Measurements from ENCODE around the gene BCAT1. TPM values are rescaled to one million over a fixed set of nuclear protein-coding genes. Genes with fewer than 3 reads are reported as not detected.

The BCAT1 gene
- total RNA-seq, 2 donors from 2014 or later: 4.2 to 7.4 TPM

DNA sequence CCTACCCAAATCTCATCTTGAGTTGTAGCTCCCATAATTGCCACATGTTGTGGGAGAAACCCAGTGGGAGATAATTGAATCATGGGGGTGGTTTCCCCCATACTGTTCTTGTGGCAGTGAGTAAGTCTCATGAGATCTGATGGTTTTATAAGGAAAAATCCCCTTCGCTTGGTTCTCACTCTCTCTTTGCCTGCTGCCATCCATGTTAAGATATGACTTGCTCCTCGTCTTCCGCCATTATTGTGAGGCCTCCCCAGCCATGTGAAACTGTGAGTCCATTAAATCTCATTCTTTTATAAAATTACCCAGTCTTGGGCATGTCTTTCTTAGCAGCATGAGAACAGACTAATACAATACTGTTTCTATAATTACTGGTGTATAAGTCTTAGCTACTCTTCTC is 6.5 kb upstream of the BCAT1 start:
- no peaks in the 10 kb centered on the region for H3K36me3 ChIP-seq
- H3K9me3 ChIP-seq: no peaks in the 10 kb centered on the region
- no peak overlapping the region for H3K9ac ChIP-seq (ENCODE audit: low read depth in 2 of 2, low read length in 2 of 2)
- H3K4me3 ChIP-seq: no peak overlapping the region
- no peaks in the 10 kb centered on the region for H3K4me1 ChIP-seq
- H3K27me3 ChIP-seq: no peaks in the 10 kb centered on the region
- no peak for DNase-seq
- TF ChIP-seq, protein P1, sequence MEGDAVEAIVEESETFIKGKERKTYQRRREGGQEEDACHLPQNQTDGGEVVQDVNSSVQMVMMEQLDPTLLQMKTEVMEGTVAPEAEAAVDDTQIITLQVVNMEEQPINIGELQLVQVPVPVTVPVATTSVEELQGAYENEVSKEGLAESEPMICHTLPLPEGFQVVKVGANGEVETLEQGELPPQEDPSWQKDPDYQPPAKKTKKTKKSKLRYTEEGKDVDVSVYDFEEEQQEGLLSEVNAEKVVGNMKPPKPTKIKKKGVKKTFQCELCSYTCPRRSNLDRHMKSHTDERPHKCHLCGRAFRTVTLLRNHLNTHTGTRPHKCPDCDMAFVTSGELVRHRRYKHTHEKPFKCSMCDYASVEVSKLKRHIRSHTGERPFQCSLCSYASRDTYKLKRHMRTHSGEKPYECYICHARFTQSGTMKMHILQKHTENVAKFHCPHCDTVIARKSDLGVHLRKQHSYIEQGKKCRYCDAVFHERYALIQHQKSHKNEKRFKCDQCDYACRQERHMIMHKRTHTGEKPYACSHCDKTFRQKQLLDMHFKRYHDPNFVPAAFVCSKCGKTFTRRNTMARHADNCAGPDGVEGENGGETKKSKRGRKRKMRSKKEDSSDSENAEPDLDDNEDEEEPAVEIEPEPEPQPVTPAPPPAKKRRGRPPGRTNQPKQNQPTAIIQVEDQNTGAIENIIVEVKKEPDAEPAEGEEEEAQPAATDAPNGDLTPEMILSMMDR (IDR thresholded peaks at IDR 0.05): no peak
- intact Hi-C loops (cut with DNase I): no loop called here
- no peak overlapping the region for H3K27ac ChIP-seq

DNA sequence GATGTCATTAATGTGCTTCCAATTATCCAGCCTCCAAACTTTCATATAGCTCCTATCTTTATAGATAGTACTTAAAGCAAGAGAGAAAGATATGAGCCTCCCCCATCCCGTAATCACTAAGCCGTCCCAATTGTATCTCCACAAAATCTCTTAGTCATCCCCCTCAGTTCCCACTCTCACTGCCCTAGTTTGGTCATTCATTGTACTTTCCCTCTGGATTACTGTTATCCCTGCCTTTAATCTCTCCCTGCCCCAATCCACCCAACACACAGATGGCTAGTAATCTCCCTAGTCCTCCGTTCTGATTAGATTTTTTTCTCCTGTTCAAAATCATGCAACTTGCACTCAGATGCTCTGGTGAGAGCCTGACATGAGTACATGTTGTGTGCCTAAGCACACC is 5.4 kb upstream of the BCAT1 start:
- H3K27ac ChIP-seq: no peak overlapping the region
- TF ChIP-seq, protein P1 (IDR thresholded peaks at IDR 0.05): no peak
- DNase-seq: no peak
- no peaks in the 10 kb centered on the region for H3K9me3 ChIP-seq
- intact Hi-C loops (cut with DNase I): no loop called here
- no peak overlapping the region for H3K4me3 ChIP-seq
- no peaks in the 10 kb centered on the region for H3K36me3 ChIP-seq
- H3K4me1 ChIP-seq: no peaks in the 10 kb centered on the region
- no peak overlapping the region for H3K9ac ChIP-seq (ENCODE audit: low read depth in 2 of 2, low read length in 2 of 2)
- no peaks in the 10 kb centered on the region for H3K27me3 ChIP-seq

DNA sequence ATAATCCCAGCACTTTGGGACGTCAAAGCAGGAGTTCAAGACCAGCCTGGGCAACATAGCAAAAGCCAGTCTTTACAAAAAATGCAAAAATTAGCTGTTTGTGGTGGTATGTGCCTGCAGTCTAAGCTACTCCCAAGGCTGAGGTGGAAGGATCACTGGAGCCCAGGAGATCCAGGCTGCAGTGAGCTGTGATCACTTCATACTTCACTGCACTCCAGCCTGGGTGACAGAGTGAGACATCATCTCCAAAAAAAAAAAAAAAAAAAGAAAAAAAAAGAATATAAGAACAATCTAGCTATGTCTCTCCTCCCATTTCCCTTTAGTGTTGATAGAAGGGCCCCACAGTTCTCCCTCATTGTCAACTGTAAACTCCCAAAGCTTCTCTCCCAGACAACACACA is 3.5 kb upstream of the BCAT1 start:
- Histone ChIP-seq H3K9ac (ENCODE audit: low read depth in 2 of 2, low read length in 2 of 2) (no peak overlapping the region), H3K4me1 (no peaks in the 10 kb centered on the region), H3K9me3 (no peaks in the 10 kb centered on the region), H3K27me3 (no peaks in the 10 kb centered on the region), H3K27ac (no peak overlapping the region), H3K36me3 (no peaks in the 10 kb centered on the region), H3K4me3 (no peak overlapping the region)
- TF ChIP-seq, protein P1 (IDR thresholded peaks at IDR 0.05): no peak
- intact Hi-C loops (cut with DNase I): no loop called here
- DNase-seq: no peak

DNA sequence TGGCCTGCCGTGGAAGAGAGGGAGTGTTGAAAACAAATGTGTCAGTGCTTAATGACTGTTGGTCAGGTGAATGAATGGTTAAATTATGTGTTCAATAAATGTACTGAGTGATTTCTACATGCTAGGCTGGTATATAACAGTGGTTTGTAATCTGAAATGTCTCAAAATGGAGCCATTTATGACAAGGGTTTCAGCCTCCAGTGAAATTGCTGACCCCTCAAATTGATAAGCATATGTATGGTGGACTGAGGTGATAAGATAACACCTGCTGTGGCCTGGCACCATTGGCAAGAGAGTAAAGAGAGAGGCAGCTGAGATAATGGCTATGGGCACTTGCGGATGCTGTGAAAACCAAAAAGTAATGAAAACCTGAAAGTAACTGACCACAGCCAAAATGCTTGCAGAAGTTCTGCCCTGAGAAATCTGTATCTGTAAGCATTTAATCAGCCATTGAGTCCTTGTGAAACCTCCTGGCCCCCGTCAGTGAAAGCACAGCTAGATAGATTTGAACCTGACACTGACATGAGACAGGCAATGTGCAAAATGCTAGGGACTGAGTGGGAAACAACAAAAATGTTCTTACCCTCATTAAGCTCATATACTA is 1.4 kb upstream of the BCAT1 start:
- DNase-seq: no peak
- Histone ChIP-seq H3K36me3 (no peaks in the 10 kb centered on the region), H3K4me3 (no peak overlapping the region), H3K4me1 (no peaks in the 10 kb centered on the region), H3K27ac (no peak overlapping the region), H3K9ac (ENCODE audit: low read depth in 2 of 2, low read length in 2 of 2) (no peak overlapping the region), H3K9me3 (no peaks in the 10 kb centered on the region), H3K27me3 (no peaks in the 10 kb centered on the region)
- intact Hi-C loops (cut with DNase I): no loop called here
- TF ChIP-seq, protein P1 (IDR thresholded peaks at IDR 0.05): no peak

DNA sequence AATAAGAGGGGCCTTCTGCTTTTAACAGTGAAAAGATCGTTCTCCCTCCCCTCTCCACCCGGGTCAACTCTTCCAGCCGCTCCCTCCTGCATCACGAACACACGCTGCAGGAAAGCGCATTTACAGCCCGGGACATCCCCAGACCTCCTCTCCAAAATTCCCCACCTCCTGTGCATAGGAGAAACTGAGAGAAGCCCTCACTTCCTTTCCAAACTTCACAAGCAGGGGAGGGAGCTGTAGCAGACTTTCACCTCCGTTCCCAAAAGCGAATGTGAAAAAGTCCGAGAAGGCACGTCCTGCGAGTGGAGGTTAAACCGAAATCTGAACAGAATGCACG is 513 bp downstream of the BCAT1 start:
- H3K27ac ChIP-seq: no peak overlapping the region
- intact Hi-C loops (cut with DNase I): no loop called here
- no peaks in the 10 kb centered on the region for H3K9me3 ChIP-seq
- H3K4me1 ChIP-seq: no peaks in the 10 kb centered on the region
- TF ChIP-seq, protein P1 (IDR thresholded peaks at IDR 0.05): no peak
- peak overlapping the region; percentile 25 for H3K4me3 ChIP-seq
- H3K36me3 ChIP-seq: no peaks in the 10 kb centered on the region
- peak overlapping the region in 1 of 2 donors; percentile 60 for H3K9ac ChIP-seq (ENCODE audit: low read depth in 2 of 2, low read length in 2 of 2)
- DNase-seq: no peak
- no peaks in the 10 kb centered on the region for H3K27me3 ChIP-seq

All from colonic mucosa (tissue), 4 donors.